ENCODE measurements around the gene GXYLT2.

Gene GXYLT2

GRCh38 chr3:72950372-72950771 lies 62.5 kb downstream of the GXYLT2 start:
- POLR2A ChIA-PET = no interaction called here
- H3K9me3 ChIP-seq (ENCODE audit: control insufficient read depth, insufficient read depth, low read depth, low read length) = no peaks in the 10 kb centered on the region
- no peaks in the 10 kb centered on the region for H3K36me3 ChIP-seq (ENCODE audit: control insufficient read depth in 2 of 2, insufficient read depth in 1 of 2, low read length in 2 of 2)
- H3K4me3 ChIP-seq (ENCODE audit: low read depth, low read length) = no peak overlapping the region
- no peak overlapping the region for H3K27ac ChIP-seq (ENCODE audit: extremely low read depth, low read depth, low read length)
- TF ChIP-seq GLIS2 (tag by site-specific recombination; IDR thresholded peaks at IDR 0.05) = no peak
- no peak for TF ChIP-seq ZNF398 (tag by site-specific recombination; IDR thresholded peaks at IDR 0.05)
- no peak for TF ChIP-seq ZBTB26 (tag by site-specific recombination; optimal IDR thresholded peaks at IDR 0.05)
- TF ChIP-seq OSR2 (tag by site-specific recombination; IDR thresholded peaks at IDR 0.05) = no peak
- TF ChIP-seq ZEB2 (tag by site-specific recombination; IDR thresholded peaks at IDR 0.05) = no peak
- no peak for TF ChIP-seq ZBTB11 (tag by site-specific recombination; conservative IDR thresholded peaks at IDR 0.05; ENCODE audit: low read depth)
- TF ChIP-seq, protein P1, sequence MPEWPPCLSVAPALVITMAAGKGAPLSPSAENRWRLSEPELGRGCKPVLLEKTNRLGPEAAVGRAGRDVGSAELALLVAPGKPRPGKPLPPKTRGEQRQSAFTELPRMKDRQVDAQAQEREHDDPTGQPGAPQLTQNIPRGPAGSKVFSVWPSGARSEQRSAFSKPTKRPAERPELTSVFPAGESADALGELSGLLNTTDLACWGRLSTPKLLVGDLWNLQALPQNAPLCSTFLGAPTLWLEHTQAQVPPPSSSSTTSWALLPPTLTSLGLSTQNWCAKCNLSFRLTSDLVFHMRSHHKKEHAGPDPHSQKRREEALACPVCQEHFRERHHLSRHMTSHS (tag by site-specific recombination; IDR thresholded peaks at IDR 0.05) = no peak
- no peak for TF ChIP-seq ZNF114 (tag by site-specific recombination; IDR thresholded peaks at IDR 0.05)
- TF ChIP-seq ZSCAN16 (tag by site-specific recombination; IDR thresholded peaks at IDR 0.05) = no peak
- CTCF ChIA-PET = no interaction called here
- 0 out of 2 replicates have a peak, but pooled peaks cover 5% of the 10 kb centered on the region for H3K4me1 ChIP-seq (ENCODE audit: control insufficient read depth, insufficient read depth, low read length)

- CTCF ChIA-PET = no interaction called here
These were observed 63.0 kb downstream of the GXYLT2 start for GRCh38 chr3:72950801-72951200.

More at GRCh38 chr3:72950801-72951200, 63.0 kb downstream of the GXYLT2 start:
- POLR2A ChIA-PET = no interaction called here
- TF ChIP-seq ZNF658 (tag by site-specific recombination; IDR thresholded peaks at IDR 0.05) (no peak), ZNF561 (tag by site-specific recombination; IDR thresholded peaks at IDR 0.05; ENCODE audit: borderline replicate concordance) (no peak), ZNF175 (tag by site-specific recombination; IDR thresholded peaks at IDR 0.05) (no peak), ZBTB1 (tag by site-specific recombination; IDR thresholded peaks at IDR 0.05) (no peak), ZBTB6 (tag by site-specific recombination; IDR thresholded peaks at IDR 0.05) (no peak), ZNF280C (tag by site-specific recombination; IDR thresholded peaks at IDR 0.05) (no peak), ZNF37A (tag by site-specific recombination; IDR thresholded peaks at IDR 0.05) (no peak), ZNF610 (tag by site-specific recombination; IDR thresholded peaks at IDR 0.05; ENCODE audit: borderline replicate concordance) (no peak), ZNF114 (tag by site-specific recombination; IDR thresholded peaks at IDR 0.05) (no peak), ZNF571 (tag by site-specific recombination; IDR thresholded peaks at IDR 0.05) (no peak), ZNF138 (tag by site-specific recombination; IDR thresholded peaks at IDR 0.05; ENCODE audit: borderline replicate concordance) (no peak), PBX3 (CRISPR knock-in tag; IDR thresholded peaks at IDR 0.05) (no peak), ZNF169 (tag by site-specific recombination; IDR thresholded peaks at IDR 0.05) (no peak), ZNF654 (tag by site-specific recombination; IDR thresholded peaks at IDR 0.05; ENCODE audit: low read depth) (no peak)
- 0 out of 2 replicates have a peak, but pooled peaks cover 5% of the 10 kb centered on the region for H3K4me1 ChIP-seq (ENCODE audit: control insufficient read depth, insufficient read depth, low read length)
- no peaks in the 10 kb centered on the region; a peak in 1 of 3 replicates for H3K36me3 ChIP-seq (ENCODE audit: control insufficient read depth in 2 of 2, insufficient read depth in 1 of 2, low read length in 2 of 2)
- no peak overlapping the region for H3K4me3 ChIP-seq (ENCODE audit: low read depth, low read length)
- no peak overlapping the region for H3K27ac ChIP-seq (ENCODE audit: extremely low read depth, low read depth, low read length)
- no peaks in the 10 kb centered on the region for H3K9me3 ChIP-seq (ENCODE audit: control insufficient read depth, insufficient read depth, low read depth, low read length)

Measured in HEK293 (cell line).